ENCODE results near the gene POP4. TPM values are rescaled to one million over a fixed set of nuclear protein-coding genes. Genes with fewer than 3 reads are reported as not detected.

The POP4 gene
- total RNA-seq, 1 donor from 2014 or later = 37.9 TPM

GRCh38 chr19:29576761-29577648 lies 29.1 kb upstream of the POP4 start:
- H3K36me3 Mint-ChIP-seq (ENCODE audit: unreplicated experiment) = peaks cover 5% of the 10 kb centered on the region
- no peaks in the 10 kb centered on the region for H3K9me3 Mint-ChIP-seq (ENCODE audit: unreplicated experiment)
- H3K27me3 Mint-ChIP-seq (ENCODE audit: unreplicated experiment) = peaks cover 6% of the 10 kb centered on the region
- no peak overlapping the region for H3K27ac Mint-ChIP-seq (ENCODE audit: unreplicated experiment)
- H3K4me1 Mint-ChIP-seq (ENCODE audit: low read depth, unreplicated experiment) = peaks cover 18% of the 10 kb centered on the region
- no peak for TF ChIP-seq CTCF (IDR thresholded peaks at IDR 0.05; ENCODE audit: partially characterized antibody, unreplicated experiment)
- DNase-seq = no peak
- no peak overlapping the region for H3K4me3 Mint-ChIP-seq (ENCODE audit: unreplicated experiment)

DNA sequence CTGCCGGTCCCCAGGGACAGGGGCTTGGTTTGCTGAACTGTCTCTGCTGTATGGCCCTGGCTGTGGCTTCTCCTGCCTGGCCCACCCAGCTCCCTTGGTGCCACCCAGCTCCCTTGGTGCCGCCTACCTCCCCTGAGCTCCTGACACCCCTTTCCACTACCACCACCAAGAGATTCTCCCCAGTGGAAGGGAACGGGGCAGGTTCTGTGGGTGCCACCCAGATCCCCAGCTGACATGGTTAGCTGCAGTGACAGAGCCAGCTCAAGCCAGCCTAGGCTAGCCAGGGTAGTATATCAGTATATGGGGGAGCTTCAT lies 28.5 kb upstream of the POP4 start:
- H3K27ac Mint-ChIP-seq (ENCODE audit: unreplicated experiment) = no peak overlapping the region
- H3K27me3 Mint-ChIP-seq (ENCODE audit: unreplicated experiment) = peaks cover 6% of the 10 kb centered on the region
- peaks cover 18% of the 10 kb centered on the region for H3K4me1 Mint-ChIP-seq (ENCODE audit: low read depth, unreplicated experiment)

DNA sequence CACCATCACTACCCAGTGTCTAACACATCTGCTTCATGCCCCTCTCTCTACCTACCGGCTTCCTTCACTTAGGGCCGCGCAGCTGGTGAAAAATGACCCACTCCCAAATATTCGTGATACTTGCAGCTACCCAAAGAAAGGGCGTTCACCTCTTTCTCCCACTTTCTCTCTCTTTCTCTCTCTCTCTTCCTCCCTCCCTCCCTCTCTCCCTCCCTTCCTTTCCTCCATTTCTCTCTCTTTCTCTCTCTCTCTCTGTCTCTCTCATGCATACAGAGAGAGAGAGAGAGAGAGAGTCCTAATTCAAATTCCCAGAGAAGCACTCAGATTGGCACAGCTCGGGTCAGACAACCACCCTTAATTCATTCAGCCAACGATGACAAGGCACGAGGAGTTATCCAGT lies 27.7 kb upstream of the POP4 start:
- Mint-ChIP-seq H3K4me3 (ENCODE audit: unreplicated experiment) (no peak overlapping the region), H3K9me3 (ENCODE audit: unreplicated experiment) (no peaks in the 10 kb centered on the region), H3K4me1 (ENCODE audit: low read depth, unreplicated experiment) (peaks cover 18% of the 10 kb centered on the region), H3K36me3 (ENCODE audit: unreplicated experiment) (peaks cover 5% of the 10 kb centered on the region), H3K27ac (ENCODE audit: unreplicated experiment) (no peak overlapping the region), H3K27me3 (ENCODE audit: unreplicated experiment) (peaks cover 6% of the 10 kb centered on the region)
- DNase-seq = no peak
- no peak for TF ChIP-seq CTCF (IDR thresholded peaks at IDR 0.05; ENCODE audit: partially characterized antibody, unreplicated experiment)

More for the DNA sequence above, 28.5 kb upstream of the POP4 start:
- DNase-seq = no peak
- TF ChIP-seq CTCF (IDR thresholded peaks at IDR 0.05; ENCODE audit: partially characterized antibody, unreplicated experiment) = no peak
- H3K36me3 Mint-ChIP-seq (ENCODE audit: unreplicated experiment) = peaks cover 5% of the 10 kb centered on the region
- no peak overlapping the region for H3K4me3 Mint-ChIP-seq (ENCODE audit: unreplicated experiment)
- H3K9me3 Mint-ChIP-seq (ENCODE audit: unreplicated experiment) = no peaks in the 10 kb centered on the region

GRCh38 chr19:29579308-29579910 lies 26.7 kb upstream of the POP4 start:
- Mint-ChIP-seq H3K4me1 (ENCODE audit: low read depth, unreplicated experiment) (peaks cover 13% of the 10 kb centered on the region), H3K36me3 (ENCODE audit: unreplicated experiment) (peaks cover 5% of the 10 kb centered on the region), H3K4me3 (ENCODE audit: unreplicated experiment) (no peak overlapping the region), H3K9me3 (ENCODE audit: unreplicated experiment) (no peaks in the 10 kb centered on the region), H3K27ac (ENCODE audit: unreplicated experiment) (no peak overlapping the region), H3K27me3 (ENCODE audit: unreplicated experiment) (peaks cover 8% of the 10 kb centered on the region)
- DNase-seq = no peak
- TF ChIP-seq CTCF (IDR thresholded peaks at IDR 0.05; ENCODE audit: partially characterized antibody, unreplicated experiment) = no peak

GRCh38 chr19:29581398-29581797 lies 24.7 kb upstream of the POP4 start:
- H3K36me3 Mint-ChIP-seq (ENCODE audit: unreplicated experiment) = peaks cover 5% of the 10 kb centered on the region
- TF ChIP-seq CTCF (IDR thresholded peaks at IDR 0.05; ENCODE audit: partially characterized antibody, unreplicated experiment) = no peak
- peaks cover 8% of the 10 kb centered on the region for H3K27me3 Mint-ChIP-seq (ENCODE audit: unreplicated experiment)
- H3K9me3 Mint-ChIP-seq (ENCODE audit: unreplicated experiment) = no peaks in the 10 kb centered on the region
- H3K27ac Mint-ChIP-seq (ENCODE audit: unreplicated experiment) = no peak overlapping the region
- DNase-seq = no peak
- H3K4me1 Mint-ChIP-seq (ENCODE audit: low read depth, unreplicated experiment) = peaks cover 6% of the 10 kb centered on the region
- no peak overlapping the region for H3K4me3 Mint-ChIP-seq (ENCODE audit: unreplicated experiment)
